ENCODE data around the gene GRIA3. TPM values are rescaled to one million over a fixed set of nuclear protein-coding genes. Genes with fewer than 3 reads are reported as not detected.

The GRIA3 gene
- polyA plus RNA-seq, 1 of the 3 experiments (the other 2 are of a cell fraction) = 0.15 TPM

- TF ChIP-seq GABPA (IDR thresholded peaks at IDR 0.05; ENCODE audit: low read depth) (no peak), FOXM1 (IDR thresholded peaks at IDR 0.05; ENCODE audit: low read depth) (no peak), TEAD4 (IDR thresholded peaks at IDR 0.05; ENCODE audit: borderline replicate concordance, insufficient read depth) (no peak), CTCF (IDR thresholded peaks at IDR 0.05) (no peak)
These were observed 16.5 kb upstream of the GRIA3 start (continued) for GRCh38 chrX:123167621-123168020.

GRCh38 chrX:123169247-123169901 lies 14.7 kb upstream of the GRIA3 start:
- no peaks in the 10 kb centered on the region for H3K79me2 ChIP-seq (ENCODE audit: insufficient read depth)
- H4K20me1 ChIP-seq (ENCODE audit: insufficient read depth) = no peaks in the 10 kb centered on the region
- H3F3A ChIP-seq (replicated peaks; ENCODE audit: insufficient read depth) = no peaks in the 10 kb centered on the region
- ChIA-PET POLR2A (no interaction called here), CTCF (interaction anchor here (0.9 kb wide), 1 partner anchor 253 kb away, joined by 4 read pairs; no protein-coding TSS in a partner anchor)
- DNase-seq = no peak
- H3K27ac ChIP-seq (ENCODE audit: low read depth in 2 of 2, low read length in 1 of 2) = no peak overlapping the region
- no peaks in the 10 kb centered on the region for H3K9me2 ChIP-seq
- no peak for TF ChIP-seq TEAD4 (IDR thresholded peaks at IDR 0.05; ENCODE audit: borderline replicate concordance, insufficient read depth)
- TF ChIP-seq FOXM1 (IDR thresholded peaks at IDR 0.05; ENCODE audit: low read depth) = no peak
- no peak overlapping the region for H3K9ac ChIP-seq
- H3K4me3 ChIP-seq (ENCODE audit: low read depth in 2 of 2, low read length in 1 of 2) = no peak overlapping the region
- H3K4me2 ChIP-seq = no peak overlapping the region
- no peaks in the 10 kb centered on the region for H3K4me1 ChIP-seq (ENCODE audit: control insufficient read depth in 1 of 2, insufficient read depth in 2 of 2, low read depth in 1 of 2, low read length in 1 of 2)
- H3K27me3 ChIP-seq (ENCODE audit: insufficient read depth) = no peaks in the 10 kb centered on the region
- no peak overlapping the region for H2AFZ ChIP-seq (ENCODE audit: low read depth)
- no peaks in the 10 kb centered on the region for H3K9me3 ChIP-seq
- H3K36me3 ChIP-seq (replicated peaks in 1 of 2; ENCODE audit: control insufficient read depth in 1 of 2, insufficient read depth in 2 of 2, low read length in 1 of 2) = no peaks in the 10 kb centered on the region
- WGBS (ENCODE audit: low lambda C conversion rate) = 7% methylated on average over 2 of the region's 2 CpGs

- ChIA-PET CTCF (interaction anchor here (0.9 kb wide), 1 partner anchor 252 kb away, joined by 4 read pairs; no protein-coding TSS in a partner anchor), POLR2A (no interaction called here)
- no peak overlapping the region for H3K9ac ChIP-seq
- no peaks in the 10 kb centered on the region for H3K79me2 ChIP-seq (ENCODE audit: insufficient read depth)
- H2AFZ ChIP-seq (ENCODE audit: low read depth) = no peak overlapping the region
- H3K9me2 ChIP-seq = no peaks in the 10 kb centered on the region
- DNase-seq = no peak
- no peaks in the 10 kb centered on the region for H3K9me3 ChIP-seq
- H3K36me3 ChIP-seq (replicated peaks in 1 of 2; ENCODE audit: control insufficient read depth in 1 of 2, insufficient read depth in 2 of 2, low read length in 1 of 2) = no peaks in the 10 kb centered on the region
- no peaks in the 10 kb centered on the region for H3K27me3 ChIP-seq (ENCODE audit: insufficient read depth)
- H3K4me2 ChIP-seq = no peak overlapping the region
- H3K4me3 ChIP-seq (ENCODE audit: low read depth in 2 of 2, low read length in 1 of 2) = no peak overlapping the region
- H3K27ac ChIP-seq (ENCODE audit: low read depth in 2 of 2, low read length in 1 of 2) = no peak overlapping the region
- H4K20me1 ChIP-seq (ENCODE audit: insufficient read depth) = no peaks in the 10 kb centered on the region
- no peaks in the 10 kb centered on the region for H3K4me1 ChIP-seq (ENCODE audit: control insufficient read depth in 1 of 2, insufficient read depth in 2 of 2, low read depth in 1 of 2, low read length in 1 of 2)
- no peaks in the 10 kb centered on the region for H3F3A ChIP-seq (replicated peaks; ENCODE audit: insufficient read depth)
- 51% methylated on average over 7 of the region's 7 CpGs for WGBS (ENCODE audit: low lambda C conversion rate)
- TF ChIP-seq TCF12 (IDR thresholded peaks at IDR 0.05) (no peak), EP300 (IDR thresholded peaks at IDR 0.05; ENCODE audit: borderline replicate concordance in 1 of 2, low read depth in 1 of 2, low read length in 1 of 2) (no peak), SIN3A (IDR thresholded peaks at IDR 0.05; ENCODE audit: borderline replicate concordance, low read depth, low read length) (no peak), CHD2 (IDR thresholded peaks at IDR 0.05; ENCODE audit: low read length, partially characterized antibody) (no peak), ZBTB33 (IDR thresholded peaks at IDR 0.05; ENCODE audit: borderline replicate concordance, low read depth) (no peak), IRF3 (IDR thresholded peaks at IDR 0.05; ENCODE audit: low read depth, low read length) (no peak), GATA2 (CRISPR knock-in tag; IDR thresholded peaks at IDR 0.05) (no peak), SMC3 (IDR thresholded peaks at IDR 0.05; ENCODE audit: low read depth, low read length) (no peak), EZH2phosphoT487 (IDR thresholded peaks at IDR 0.05; ENCODE audit: borderline replicate concordance, low read depth) (no peak), RXRA (IDR thresholded peaks at IDR 0.05; ENCODE audit: borderline replicate concordance, low read depth) (no peak), RAD21 (IDR thresholded peaks at IDR 0.05; ENCODE audit: low read length) (no peak), RFX5 (IDR thresholded peaks at IDR 0.05; ENCODE audit: low read length) (no peak), TAF1 (IDR thresholded peaks at IDR 0.05; ENCODE audit: borderline replicate concordance, low read depth, low read length) (no peak), CTCF (IDR thresholded peaks at IDR 0.05) (no peak)
These were observed 13.5 kb upstream of the GRIA3 start for GRCh38 chrX:123170546-123170945.
